ENCODE measurements around the gene DDX4.

DNA sequence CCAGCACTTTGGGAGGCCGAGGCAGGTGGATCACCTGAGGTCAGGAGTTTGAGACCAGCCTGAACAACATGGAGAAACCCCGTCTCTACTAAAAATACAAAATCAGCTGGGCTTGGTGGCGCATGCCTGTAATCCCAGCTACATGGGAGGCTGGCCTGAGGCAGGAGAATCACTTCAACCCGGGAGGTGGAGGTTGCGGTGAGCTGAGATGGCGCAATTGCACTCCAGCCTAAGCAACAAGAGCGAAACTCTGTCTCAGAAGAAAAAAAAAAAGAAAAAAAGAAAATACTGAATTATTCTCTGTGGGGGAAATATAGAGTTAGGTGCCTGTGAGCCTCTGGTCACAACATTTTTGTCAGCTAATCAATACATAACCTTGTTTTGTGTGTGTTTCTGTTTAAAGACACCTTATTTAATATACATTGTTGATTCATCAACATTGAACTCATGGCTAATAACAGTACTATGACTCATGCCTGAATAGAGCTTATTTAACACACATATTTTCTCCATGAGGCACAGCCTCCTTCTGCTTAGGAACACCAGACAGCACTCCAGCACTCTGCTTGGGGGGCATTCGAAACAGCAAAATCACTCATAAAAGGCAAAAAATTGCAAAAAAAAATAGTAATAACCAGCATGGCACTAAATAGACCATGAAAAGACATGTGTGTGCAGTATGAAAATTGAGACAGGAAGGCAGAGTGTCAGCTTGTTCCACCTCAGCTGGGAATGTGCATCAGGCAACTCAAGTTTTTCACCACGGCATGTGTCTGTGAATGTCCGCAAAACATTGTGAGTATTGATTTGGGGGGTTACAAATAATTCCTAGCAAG, 113.2 kb downstream of the DDX4 start, which contains the start of gene IL31RA:
- TF ChIP-seq, protein P1, sequence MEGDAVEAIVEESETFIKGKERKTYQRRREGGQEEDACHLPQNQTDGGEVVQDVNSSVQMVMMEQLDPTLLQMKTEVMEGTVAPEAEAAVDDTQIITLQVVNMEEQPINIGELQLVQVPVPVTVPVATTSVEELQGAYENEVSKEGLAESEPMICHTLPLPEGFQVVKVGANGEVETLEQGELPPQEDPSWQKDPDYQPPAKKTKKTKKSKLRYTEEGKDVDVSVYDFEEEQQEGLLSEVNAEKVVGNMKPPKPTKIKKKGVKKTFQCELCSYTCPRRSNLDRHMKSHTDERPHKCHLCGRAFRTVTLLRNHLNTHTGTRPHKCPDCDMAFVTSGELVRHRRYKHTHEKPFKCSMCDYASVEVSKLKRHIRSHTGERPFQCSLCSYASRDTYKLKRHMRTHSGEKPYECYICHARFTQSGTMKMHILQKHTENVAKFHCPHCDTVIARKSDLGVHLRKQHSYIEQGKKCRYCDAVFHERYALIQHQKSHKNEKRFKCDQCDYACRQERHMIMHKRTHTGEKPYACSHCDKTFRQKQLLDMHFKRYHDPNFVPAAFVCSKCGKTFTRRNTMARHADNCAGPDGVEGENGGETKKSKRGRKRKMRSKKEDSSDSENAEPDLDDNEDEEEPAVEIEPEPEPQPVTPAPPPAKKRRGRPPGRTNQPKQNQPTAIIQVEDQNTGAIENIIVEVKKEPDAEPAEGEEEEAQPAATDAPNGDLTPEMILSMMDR (IDR thresholded peaks at IDR 0.05), result no peak
- TF ChIP-seq EP300 (IDR thresholded peaks at IDR 0.05), result no peak
